GM21576 (cell line): ENCODE results near the gene MT1B.
A peak's percentile ranks its signal among the peaks of the same experiment; 100 is the strongest.

Experiments
- ATAC-seq: cut with Tn5 transposase; IDR thresholded peaks from one replicate; pipeline ENCODE4 v1.9.1; 2021; ENCODE audit warnings: mild to moderate bottlenecking, moderate library complexity; ENCODE audit not compliant: unreplicated experiment

Gene MT1B

DNA sequence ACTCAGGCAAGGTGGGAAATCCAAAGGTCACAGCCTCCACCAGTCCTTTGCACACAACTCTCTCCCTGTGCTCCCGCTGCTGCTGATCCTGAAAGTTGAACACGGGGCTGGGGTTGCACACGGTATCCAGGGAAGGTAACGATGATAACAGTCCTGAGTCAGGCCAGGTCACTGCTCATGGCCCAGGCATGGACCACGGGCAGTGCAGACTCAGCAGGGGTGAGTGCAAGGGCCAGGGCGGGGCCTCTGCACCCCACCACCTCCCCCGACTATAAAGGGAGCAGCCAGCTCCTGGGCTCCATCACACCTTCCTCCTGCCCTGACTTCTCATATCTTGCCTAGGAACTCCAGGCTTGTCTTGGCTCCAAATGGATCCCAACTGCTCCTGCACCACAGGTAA lies at the start of gene MT1B:
TSS of gene MT1B (plus strand) at position 301 of the 400 bp plus-strand sequence. CDS start at position 369, 68 bp downstream.
- no peak for ATAC-seq

- no peak for ATAC-seq
Observed at GRCh38 chr16:56603589-56603988, 48.1 kb upstream of the MT1B start.

DNA sequence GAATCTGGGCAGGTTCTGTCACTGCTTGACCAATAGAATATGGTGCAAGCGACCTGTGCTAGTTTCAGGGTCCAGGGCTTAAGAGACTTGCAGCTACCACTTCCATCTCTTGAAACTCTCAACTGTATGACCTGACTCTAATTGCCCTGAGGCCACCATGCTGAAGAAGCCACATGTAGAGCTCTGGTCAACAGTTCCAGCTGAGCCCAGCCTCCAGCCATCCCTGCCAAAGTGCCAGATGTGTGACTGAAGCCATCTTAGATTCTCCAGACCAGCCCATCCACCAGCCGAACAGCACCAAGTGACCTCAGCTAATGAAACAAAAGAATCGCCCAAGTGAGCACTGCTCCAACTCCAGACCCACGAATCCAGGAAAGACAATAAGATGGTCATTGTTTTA lies 46.7 kb upstream of the MT1B start:
- no peak for ATAC-seq

- ATAC-seq = no peak
Observed at GRCh38 chr16:56605475-56605874, 46.2 kb upstream of the MT1B start.

DNA sequence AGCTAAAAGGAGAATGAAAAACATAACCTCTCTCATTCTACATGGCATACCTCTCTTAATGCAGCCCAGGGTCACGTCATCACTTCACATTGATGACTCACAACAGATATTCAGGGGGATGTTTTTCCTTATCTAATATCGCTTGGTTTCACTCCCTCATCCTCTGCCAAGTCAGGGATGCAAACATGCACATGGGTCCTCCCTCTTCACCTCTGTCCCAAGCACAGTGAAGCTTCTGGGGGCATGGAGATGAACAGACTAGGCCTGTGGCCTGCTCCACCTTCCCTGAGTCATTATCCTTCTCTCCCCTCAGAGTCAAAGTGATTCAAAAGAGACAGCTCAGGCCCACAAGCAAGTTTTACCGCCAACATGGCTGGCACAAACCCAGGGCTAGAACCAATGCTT lies 45.6 kb upstream of the MT1B start:
- no peak for ATAC-seq

- ATAC-seq = no peak
Observed at GRCh38 chr16:56606476-56607108, 45.1 kb upstream of the MT1B start.

GRCh38 chr16:56607109-56607618 lies 44.5 kb upstream of the MT1B start:
- no peak for ATAC-seq

DNA sequence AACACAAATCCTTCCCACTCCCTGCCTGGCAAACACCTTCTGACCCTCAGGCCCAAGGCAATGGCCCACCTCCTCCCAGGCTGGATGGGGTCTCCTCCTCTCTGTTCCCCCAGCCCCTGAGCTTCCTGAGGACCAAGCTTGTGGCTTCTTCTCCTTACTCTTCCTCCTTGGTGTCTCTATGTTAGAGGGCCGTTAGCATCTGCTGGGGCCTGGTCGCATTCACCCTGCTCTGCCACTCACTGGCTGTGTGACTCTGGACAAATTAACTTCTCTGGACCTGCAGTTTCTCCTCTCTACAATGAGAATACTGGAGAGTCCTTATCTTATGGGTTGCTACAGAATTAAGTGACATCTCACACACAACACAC lies 44.0 kb upstream of the MT1B start:
- ATAC-seq = no peak

- peak; percentile 77 for ATAC-seq
Observed at GRCh38 chr16:56608043-56608875, 43.4 kb upstream of the MT1B start, which contains the start of gene MT2A. TSS of gene MT2A (plus strand) at chr16:56608584. CDS start at chr16:56608656, 72 bp downstream.

- no peak for ATAC-seq
Observed at GRCh38 chr16:56608876-56609462, 42.7 kb upstream of the MT1B start.

DNA sequence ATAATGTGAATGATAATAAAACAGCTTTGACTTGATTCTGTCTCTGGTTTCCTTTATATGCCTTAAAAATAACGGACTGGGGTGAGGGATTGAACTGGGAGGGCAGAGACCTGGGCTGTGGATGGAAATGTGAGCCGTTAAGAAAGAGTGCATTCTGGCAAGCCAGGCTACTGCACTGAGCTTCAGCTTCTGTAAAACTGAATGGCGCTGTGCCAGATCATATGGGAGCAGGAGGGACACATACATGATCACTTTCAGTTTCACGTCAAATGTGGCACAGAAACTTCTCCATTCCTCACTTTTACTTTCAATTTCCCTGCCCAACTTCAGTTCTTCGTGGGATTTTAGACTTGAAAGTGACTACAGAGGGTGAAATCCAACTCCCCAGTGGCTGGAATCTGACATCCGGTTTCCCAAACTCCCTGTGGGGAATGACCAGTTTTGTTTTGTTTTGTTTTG lies 42.2 kb upstream of the MT1B start:
- peak; percentile 48 for ATAC-seq

GRCh38 chr16:56610017-56610608 lies 41.6 kb upstream of the MT1B start:
- no peak for ATAC-seq

DNA sequence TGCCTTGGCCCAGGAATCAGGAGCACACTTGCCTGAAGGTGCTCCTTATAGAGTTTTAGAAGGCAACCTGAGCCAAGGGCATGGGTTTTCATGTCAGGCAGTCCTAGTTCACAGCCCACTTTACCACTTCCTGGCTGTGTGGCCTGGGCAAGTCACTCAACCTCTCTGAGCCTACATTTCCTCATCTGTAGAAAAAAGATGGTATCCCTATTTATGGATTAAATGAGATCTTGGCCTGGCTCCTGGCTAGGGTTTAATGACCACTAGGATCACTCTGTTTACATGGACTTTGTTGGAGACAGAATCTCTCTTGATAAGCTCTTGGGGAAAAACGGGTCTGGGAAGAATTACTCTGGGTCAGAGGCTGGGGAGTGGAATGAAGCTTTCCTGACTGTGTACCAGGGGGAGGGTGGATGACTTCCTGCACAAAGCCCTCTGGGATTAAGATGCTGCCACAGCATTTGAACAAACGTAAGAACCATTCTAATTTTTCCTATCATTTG lies 41.0 kb upstream of the MT1B start:
- no peak for ATAC-seq

- ATAC-seq = no peak
Observed at GRCh38 chr16:56611281-56611833, 40.3 kb upstream of the MT1B start.

DNA sequence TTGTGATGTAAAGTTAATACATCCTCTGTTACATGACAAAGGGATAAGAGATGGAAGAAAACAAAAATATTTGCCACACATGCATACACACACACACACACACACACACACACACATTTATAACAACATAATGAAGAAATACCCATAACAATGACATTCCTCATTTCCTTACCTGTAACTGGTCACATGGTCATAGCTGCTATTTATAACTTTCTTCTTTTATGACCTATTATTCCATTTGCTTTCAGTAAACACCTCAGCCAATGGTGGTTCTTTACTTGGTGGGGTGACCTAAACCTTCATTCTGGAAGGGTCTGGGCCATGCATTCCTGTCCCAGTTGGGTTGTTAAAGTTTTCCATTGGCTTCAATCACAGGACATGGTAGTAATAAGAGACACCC lies 38.0 kb upstream of the MT1B start:
- ATAC-seq = no peak

GRCh38 chr16:56614549-56614991 lies 37.1 kb upstream of the MT1B start:
- no peak for ATAC-seq

DNA sequence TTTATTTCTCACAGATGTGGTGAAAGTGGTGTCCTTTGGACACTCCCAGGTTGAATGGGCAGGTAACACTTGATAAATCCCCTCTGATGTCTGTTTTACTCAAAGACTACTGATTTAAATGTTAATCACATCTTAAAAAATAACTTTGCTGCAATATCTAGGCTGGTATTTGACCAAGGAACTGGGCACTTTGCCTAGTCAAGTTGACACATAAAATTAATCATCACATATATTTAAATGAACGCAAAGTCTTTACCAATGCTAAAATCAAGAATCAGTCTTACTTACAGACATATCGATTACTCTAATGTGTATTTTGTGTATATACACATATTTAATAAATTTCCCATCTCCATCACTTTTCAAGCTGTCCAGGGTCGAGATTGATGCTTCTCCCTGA lies 36.3 kb upstream of the MT1B start:
- no peak for ATAC-seq

GRCh38 chr16:56616608-56617211 lies 35.0 kb upstream of the MT1B start:
- no peak for ATAC-seq

GRCh38 chr16:56617212-56618085 lies 34.2 kb upstream of the MT1B start:
- no peak for ATAC-seq
